ENCODE results near the gene MEX3A. TPM values are rescaled to one million over a fixed set of nuclear protein-coding genes. Genes with fewer than 3 reads are reported as not detected.

MEX3A gene
- total RNA-seq, 1 donor from 2014 or later: 114 TPM

DNA sequence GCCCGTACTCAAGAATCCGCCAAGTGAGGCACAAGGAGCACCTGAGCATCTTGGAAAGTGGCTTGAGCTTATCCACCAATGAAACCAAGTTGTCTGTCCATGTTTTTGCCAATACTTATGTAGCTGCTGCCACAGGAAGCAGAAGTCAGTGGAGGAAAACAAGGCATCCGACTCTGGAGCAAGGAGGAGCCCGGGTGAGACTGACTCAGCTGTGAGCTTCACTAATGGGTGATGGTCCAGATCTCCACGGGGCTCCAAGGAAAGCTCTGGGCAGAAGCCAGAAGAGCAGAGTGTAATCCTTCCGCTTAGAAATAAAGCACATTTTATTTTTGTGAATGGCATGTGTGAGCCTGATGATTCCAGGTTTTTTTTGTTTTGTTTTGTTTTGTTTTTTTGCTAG is 49.3 kb downstream of the MEX3A start:
- TF ChIP-seq, protein P1, sequence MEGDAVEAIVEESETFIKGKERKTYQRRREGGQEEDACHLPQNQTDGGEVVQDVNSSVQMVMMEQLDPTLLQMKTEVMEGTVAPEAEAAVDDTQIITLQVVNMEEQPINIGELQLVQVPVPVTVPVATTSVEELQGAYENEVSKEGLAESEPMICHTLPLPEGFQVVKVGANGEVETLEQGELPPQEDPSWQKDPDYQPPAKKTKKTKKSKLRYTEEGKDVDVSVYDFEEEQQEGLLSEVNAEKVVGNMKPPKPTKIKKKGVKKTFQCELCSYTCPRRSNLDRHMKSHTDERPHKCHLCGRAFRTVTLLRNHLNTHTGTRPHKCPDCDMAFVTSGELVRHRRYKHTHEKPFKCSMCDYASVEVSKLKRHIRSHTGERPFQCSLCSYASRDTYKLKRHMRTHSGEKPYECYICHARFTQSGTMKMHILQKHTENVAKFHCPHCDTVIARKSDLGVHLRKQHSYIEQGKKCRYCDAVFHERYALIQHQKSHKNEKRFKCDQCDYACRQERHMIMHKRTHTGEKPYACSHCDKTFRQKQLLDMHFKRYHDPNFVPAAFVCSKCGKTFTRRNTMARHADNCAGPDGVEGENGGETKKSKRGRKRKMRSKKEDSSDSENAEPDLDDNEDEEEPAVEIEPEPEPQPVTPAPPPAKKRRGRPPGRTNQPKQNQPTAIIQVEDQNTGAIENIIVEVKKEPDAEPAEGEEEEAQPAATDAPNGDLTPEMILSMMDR (IDR thresholded peaks at IDR 0.05; ENCODE audit: partially characterized antibody, unreplicated experiment): no peak
- no peak overlapping the region for H3K27ac Mint-ChIP-seq (ENCODE audit: unreplicated experiment)
- no peaks in the 10 kb centered on the region for H3K27me3 Mint-ChIP-seq (ENCODE audit: unreplicated experiment)
- no peak for DNase-seq
- H3K36me3 Mint-ChIP-seq (ENCODE audit: unreplicated experiment): no peaks in the 10 kb centered on the region
- no peaks in the 10 kb centered on the region for H3K9me3 Mint-ChIP-seq (ENCODE audit: unreplicated experiment)
- no peak overlapping the region for H3K4me3 Mint-ChIP-seq (ENCODE audit: unreplicated experiment)
- no peaks in the 10 kb centered on the region for H3K4me1 Mint-ChIP-seq (ENCODE audit: low read depth, unreplicated experiment)

DNA sequence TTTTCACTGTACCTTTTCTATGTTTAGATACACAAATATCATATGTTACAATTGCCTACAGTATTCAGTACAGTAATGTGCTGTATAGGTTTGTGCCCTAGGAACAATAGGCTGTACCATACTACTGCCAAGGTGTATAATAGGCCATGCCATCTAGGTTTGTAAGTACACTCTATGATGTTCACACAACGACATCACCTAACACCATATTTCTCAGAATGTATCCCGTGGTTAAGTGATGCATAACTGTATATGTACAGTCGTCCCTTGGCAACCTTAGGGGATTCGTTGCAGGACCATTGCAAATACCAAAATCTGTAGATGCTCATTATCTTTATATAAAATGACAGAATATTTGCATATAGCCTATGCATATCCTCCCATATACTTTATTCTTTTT is 55.7 kb downstream of the MEX3A start:
- H3K27me3 Mint-ChIP-seq (ENCODE audit: unreplicated experiment): peaks cover 3% of the 10 kb centered on the region
- no peaks in the 10 kb centered on the region for H3K9me3 Mint-ChIP-seq (ENCODE audit: unreplicated experiment)
- H3K4me1 Mint-ChIP-seq (ENCODE audit: low read depth, unreplicated experiment): no peaks in the 10 kb centered on the region
- H3K4me3 Mint-ChIP-seq (ENCODE audit: unreplicated experiment): no peak overlapping the region
- DNase-seq: no peak
- TF ChIP-seq, protein P1 (IDR thresholded peaks at IDR 0.05; ENCODE audit: partially characterized antibody, unreplicated experiment): no peak
- H3K27ac Mint-ChIP-seq (ENCODE audit: unreplicated experiment): no peak overlapping the region
- no peaks in the 10 kb centered on the region for H3K36me3 Mint-ChIP-seq (ENCODE audit: unreplicated experiment)

DNA sequence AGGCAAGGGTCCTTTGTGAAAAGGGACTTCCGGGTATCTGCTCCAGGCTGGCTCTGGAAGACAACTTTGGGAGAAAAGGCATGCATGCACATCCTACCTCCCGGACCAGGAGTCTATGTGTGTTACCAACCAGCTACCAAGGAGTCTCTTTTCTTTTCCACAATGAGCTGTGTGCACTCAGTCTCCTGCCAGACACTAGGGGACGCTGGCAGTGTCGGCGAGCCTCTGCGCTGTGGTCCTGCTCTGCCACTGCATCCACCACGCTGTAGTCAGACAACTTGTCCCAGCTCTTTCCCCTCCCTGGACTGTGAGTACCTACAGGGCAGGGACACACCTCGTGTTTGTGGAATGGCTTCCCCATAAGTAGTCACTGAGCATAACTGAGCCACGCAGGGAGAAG is 56.4 kb downstream of the MEX3A start:
- Mint-ChIP-seq H3K36me3 (ENCODE audit: unreplicated experiment) (no peaks in the 10 kb centered on the region), H3K27me3 (ENCODE audit: unreplicated experiment) (peaks cover 3% of the 10 kb centered on the region), H3K4me1 (ENCODE audit: low read depth, unreplicated experiment) (no peaks in the 10 kb centered on the region), H3K9me3 (ENCODE audit: unreplicated experiment) (no peaks in the 10 kb centered on the region), H3K27ac (ENCODE audit: unreplicated experiment) (peak overlapping the region; percentile 34), H3K4me3 (ENCODE audit: unreplicated experiment) (no peak overlapping the region)
- TF ChIP-seq, protein P1 (IDR thresholded peaks at IDR 0.05; ENCODE audit: partially characterized antibody, unreplicated experiment): peak; percentile 17
- DNase-seq: peak; percentile 81

DNA sequence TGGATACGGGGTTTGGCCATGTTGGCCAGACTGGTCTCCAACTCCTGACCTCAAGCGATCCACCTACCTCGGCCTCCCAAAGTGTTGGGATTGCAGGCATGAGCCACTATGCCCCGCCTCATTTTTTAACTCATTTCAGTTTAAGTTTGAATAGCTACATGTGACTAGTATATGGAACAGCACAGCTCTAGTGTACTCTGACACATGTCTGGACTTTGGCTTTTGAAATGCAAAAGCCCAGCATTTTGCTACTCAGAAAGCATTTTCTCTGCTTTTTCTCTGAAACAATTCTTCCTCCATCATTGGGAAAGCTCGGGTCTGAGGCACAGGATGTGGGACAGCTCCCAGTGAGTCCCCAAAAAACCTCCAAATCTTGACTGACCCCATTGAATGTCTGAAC is 57.5 kb downstream of the MEX3A start:
- Mint-ChIP-seq H3K4me1 (ENCODE audit: low read depth, unreplicated experiment) (peaks cover 2% of the 10 kb centered on the region), H3K27me3 (ENCODE audit: unreplicated experiment) (peaks cover 6% of the 10 kb centered on the region), H3K9me3 (ENCODE audit: unreplicated experiment) (no peaks in the 10 kb centered on the region), H3K27ac (ENCODE audit: unreplicated experiment) (no peak overlapping the region), H3K36me3 (ENCODE audit: unreplicated experiment) (no peaks in the 10 kb centered on the region), H3K4me3 (ENCODE audit: unreplicated experiment) (no peak overlapping the region)
- DNase-seq: no peak
- TF ChIP-seq, protein P1 (IDR thresholded peaks at IDR 0.05; ENCODE audit: partially characterized antibody, unreplicated experiment): no peak

Other genes with a start within 250 kb of the MEX3A start
- 82.8 TPM for gene GON4L, start 225.3 kb downstream of the MEX3A start, total RNA-seq (ENCODE audit: unreplicated experiment)
- 419 TPM for gene SYT11, start 222.9 kb downstream of the MEX3A start, total RNA-seq (ENCODE audit: unreplicated experiment)
- gene RIT1, start 171.1 kb downstream of the MEX3A start, total RNA-seq (ENCODE audit: unreplicated experiment): 35.9 TPM
- gene KHDC4, start 148.1 kb downstream of the MEX3A start, total RNA-seq (ENCODE audit: unreplicated experiment): 51.8 TPM
- gene RXFP4, start 140.8 kb downstream of the MEX3A start, total RNA-seq (ENCODE audit: unreplicated experiment): not detected
- 222 TPM for gene ARHGEF2, start 103.9 kb downstream of the MEX3A start, total RNA-seq (ENCODE audit: unreplicated experiment)
- 199 TPM for gene SSR2, start 61.5 kb downstream of the MEX3A start, total RNA-seq (ENCODE audit: unreplicated experiment)
- gene UBQLN4, start 28.7 kb downstream of the MEX3A start, total RNA-seq (ENCODE audit: unreplicated experiment): 52.4 TPM
- gene LAMTOR2, start 27.7 kb downstream of the MEX3A start, total RNA-seq (ENCODE audit: unreplicated experiment): 47.0 TPM
- not detected for gene RAB25, start 21.3 kb downstream of the MEX3A start, total RNA-seq (ENCODE audit: unreplicated experiment)
- 47.7 TPM for gene LMNA, start 32.2 kb upstream of the MEX3A start, total RNA-seq (ENCODE audit: unreplicated experiment)
- 4.0 TPM for gene SEMA4A, start 71.1 kb upstream of the MEX3A start, total RNA-seq (ENCODE audit: unreplicated experiment)
- 66.0 TPM for gene SLC25A44, start 111.6 kb upstream of the MEX3A start, total RNA-seq (ENCODE audit: unreplicated experiment)
- gene PMF1, start 130.5 kb upstream of the MEX3A start, total RNA-seq (ENCODE audit: unreplicated experiment): 31.6 TPM
- gene BGLAP, start 159.7 kb upstream of the MEX3A start, total RNA-seq (ENCODE audit: unreplicated experiment): not detected
- gene PAQR6, start 165.6 kb upstream of the MEX3A start, total RNA-seq (ENCODE audit: unreplicated experiment): 10.8 TPM
- gene SMG5, start 200.4 kb upstream of the MEX3A start, total RNA-seq (ENCODE audit: unreplicated experiment): 86.6 TPM
- gene TMEM79, start 201.9 kb upstream of the MEX3A start, total RNA-seq (ENCODE audit: unreplicated experiment): 2.4 TPM
- 35.4 TPM for gene GLMP, start 213.2 kb upstream of the MEX3A start, total RNA-seq (ENCODE audit: unreplicated experiment)
- not detected for gene VHLL, start 216.8 kb upstream of the MEX3A start, total RNA-seq (ENCODE audit: unreplicated experiment)

Measured in glutamatergic neuron (in vitro differentiated cells).